A549 treated with AZD2906 at 1 μM for 4 hours (cell line): ENCODE data around the gene PROSER3. TPM values are rescaled to one million over a fixed set of nuclear protein-coding genes. Genes with fewer than 3 reads are reported as not detected.

Source experiments
- total RNA-seq: library from RNA; stranded (reverse); fragments of 200-300 nt; extraction: Qiagen RNA extraction; gene quantifications from 5 replicates; pipeline ENCODE4 v1.2.3, GENCODE V29; 2022

PROSER3 gene
- 21.4 to 27.1 TPM (median 26.4 TPM) in 5 replicates for total RNA-seq

DNA sequence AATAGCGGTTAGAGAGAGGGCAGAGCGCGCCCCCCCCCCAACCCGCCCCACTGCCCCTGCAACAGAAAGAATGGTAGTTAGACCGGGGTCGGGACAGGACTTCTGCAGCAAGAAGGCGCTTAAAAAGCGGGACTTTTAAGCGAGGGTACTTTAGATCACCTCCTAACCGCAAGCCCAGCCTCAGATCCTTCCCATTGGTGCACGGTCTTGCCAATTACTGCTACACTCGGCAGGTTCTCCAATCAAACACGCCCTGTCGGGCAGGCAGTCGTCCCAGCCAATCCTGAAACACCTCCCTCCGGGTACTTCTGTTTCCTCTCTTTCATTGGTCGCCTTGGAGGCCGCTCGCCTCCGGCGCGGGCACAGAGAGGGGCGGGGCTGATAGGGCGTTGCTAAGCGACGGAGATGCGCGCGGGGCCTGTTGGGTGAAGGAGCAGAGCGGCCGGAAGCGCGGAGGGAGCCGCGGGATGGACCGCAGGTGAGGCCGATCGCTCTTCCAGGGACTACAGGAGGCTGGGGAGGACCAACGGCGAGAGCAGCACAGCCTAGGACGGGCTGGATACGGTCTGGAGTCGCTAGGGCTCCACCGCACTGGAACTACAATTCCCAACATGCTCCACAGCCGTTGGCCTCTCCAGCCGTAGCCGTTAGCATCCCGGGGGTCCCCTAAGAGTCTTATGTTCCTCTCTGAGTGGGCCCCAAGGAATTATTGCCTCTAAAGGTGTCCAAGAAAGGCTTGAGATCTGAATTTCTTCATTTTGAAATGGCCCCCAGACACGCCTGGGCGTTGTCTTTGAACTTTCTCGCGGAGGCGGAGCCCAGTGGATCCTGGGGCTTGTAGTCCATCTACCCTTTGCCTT lies at the start of gene PROSER3:
Gene PROSER3, plus strand, starts transcription at position 428 of the 860 bp plus-strand sequence. Its CDS starts 40 bp downstream, at position 468.

DNA sequence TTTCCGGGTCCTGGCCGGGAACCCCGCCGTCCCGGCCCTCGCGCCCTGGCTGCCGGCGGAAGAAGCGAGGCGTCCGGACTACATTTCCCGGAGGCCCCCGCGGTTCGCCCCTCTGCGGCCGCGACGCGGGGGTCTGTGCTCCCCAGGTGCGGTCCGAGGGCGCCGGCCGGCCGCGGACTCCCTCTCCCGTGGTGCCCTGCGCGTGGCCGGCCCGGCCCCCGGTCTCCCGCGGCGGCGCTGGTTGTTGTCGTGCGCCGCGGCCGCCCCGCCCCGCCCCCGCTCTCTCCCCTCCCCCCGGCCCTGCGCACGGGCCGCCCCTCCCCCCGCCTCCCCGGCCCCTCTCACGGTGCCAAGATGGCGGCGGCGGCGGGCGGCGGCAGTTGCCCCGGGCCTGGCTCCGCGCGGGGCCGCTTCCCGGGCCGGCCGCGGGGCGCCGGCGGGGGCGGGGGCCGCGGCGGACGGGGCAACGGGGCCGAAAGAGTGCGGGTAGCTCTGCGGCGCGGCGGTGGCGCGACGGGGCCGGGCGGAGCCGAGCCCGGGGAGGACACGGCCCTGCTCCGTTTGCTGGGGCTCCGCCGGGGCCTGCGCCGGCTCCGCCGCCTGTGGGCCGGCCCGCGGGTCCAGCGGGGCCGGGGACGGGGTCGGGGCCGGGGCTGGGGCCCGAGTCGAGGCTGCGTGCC lies 40.2 kb upstream of the PROSER3 start, which contains the start of gene KMT2B:
Gene KMT2B, plus strand, starts transcription at position 339 of the 680 bp plus-strand sequence. Its CDS starts 16 bp downstream, at position 355.

DNA sequence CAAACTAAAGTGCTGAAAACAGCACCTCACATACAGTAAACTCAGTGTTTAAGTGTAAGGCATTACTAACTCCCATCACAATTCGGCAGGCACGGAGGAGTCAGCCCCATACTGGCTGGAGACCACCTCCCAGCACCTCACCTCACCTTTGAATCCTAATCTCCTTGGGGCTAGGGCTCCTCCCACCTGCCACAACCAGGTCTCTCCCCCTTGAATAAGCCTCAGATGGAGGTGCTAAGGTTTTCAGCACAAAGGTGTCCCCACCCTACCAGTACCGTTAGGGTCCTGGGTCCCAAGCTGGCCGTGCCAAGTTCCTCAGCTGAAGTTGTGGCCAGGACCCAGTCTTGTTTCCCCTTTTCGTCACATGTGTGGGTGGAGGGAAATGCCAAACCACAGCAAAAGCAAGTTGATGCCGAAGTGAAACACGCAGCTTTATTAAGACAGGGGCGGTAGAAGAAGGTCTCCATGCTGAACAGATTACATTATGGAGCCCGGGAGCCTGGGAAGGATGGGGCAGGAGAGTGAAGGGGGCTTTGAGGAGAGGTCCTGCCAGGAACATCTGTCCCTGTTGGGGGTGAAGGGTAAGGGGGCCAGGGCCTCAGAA lies 15.8 kb upstream of the PROSER3 start, which contains the start of gene IGFLR1:
Gene IGFLR1, minus strand, starts transcription at position 332 of the 604 bp plus-strand sequence. CDS start 1,272 bp downstream, outside the sequence.

DNA sequence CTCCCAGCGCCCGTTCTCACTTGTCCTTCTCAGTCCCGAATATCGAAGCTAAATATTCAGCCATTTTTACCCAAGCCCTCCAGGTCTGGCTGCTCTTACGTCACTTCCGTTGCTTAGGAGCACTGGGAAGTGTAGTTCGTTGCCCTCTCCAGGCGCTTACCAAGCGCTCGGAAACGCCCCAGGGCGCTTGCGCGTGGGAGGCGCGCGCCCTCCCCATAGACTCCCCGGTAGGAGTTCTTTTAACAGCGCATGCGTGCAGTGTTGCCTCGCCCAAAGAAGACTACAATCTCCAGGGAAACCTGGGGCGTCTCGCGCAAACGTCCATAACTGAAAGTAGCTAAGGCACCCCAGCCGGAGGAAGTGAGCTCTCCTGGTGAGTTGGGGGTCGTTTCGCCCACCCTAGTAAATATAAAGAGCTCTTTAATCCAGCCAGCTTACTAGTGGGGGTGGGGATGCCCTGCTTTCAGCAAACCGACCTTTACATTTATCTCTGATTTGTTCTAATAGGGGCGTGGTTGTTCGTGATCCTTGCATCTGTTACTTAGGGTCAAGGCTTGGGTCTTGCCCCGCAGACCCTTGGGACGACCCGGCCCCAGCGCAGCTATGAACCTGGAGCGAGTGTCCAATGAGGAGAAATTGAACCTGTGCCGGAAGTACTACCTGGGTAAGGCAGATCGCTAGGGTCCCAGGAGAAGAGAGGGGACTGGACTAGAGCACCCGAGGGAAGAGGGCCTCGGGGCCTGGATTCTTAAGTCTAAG lies 12.5 kb upstream of the PROSER3 start, which contains the start of the genes PSENEN and U2AF1L4:
Gene PSENEN, plus strand, starts transcription at position 324 of the 759 bp plus-strand sequence. Its CDS starts 280 bp downstream, at position 604.
Gene U2AF1L4, minus strand, starts transcription at position 91 of the 759 bp plus-strand sequence. Its CDS starts 27 bp downstream, at position 64.

DNA sequence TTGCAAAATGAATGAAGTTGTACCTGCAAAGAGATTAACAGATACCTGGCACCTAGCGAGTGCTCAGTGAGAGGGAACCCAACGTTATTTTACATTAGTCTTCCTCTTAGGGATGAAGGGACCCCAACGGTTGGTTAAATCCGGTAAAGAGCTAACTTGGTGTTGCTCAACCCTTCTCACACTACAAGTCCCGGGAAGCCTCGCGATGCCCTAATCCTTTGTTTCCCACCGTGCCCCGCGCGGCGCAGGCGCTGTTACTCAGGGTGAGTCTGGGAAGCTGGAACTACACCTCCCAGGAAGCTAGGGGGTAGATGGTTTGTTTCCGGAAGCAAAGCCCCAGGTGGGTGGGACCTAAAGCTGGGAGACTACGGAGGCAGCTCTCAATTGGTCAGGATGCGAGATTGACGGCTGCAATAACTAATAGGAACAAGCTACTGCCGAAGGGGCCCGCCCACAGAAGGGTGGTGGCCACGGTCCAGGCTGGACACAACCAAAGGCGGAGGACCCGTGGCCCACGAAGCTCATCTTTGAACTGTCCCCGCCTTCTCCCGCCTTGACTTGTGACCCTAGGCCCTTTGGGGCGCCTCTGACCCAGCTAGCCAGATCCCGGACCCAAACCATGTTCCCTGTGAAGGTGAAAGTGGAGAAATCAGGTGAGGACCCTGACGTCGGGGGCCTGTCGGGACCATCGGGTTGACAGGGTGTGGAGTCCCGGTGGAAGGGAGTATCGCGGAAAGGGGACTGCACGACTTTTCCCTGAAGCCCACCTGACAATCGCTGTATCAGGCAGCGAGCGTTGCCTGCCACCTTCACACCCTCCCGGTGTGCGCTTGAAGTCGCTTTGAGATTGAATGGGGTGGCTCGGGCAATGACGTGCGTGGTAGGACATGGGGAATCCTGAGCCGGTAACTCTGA lies 9.6 kb upstream of the PROSER3 start, which contains the start of gene LIN37:
Gene LIN37, plus strand, starts transcription at position 471 of the 915 bp plus-strand sequence. Its CDS starts 149 bp downstream, at position 620.

DNA sequence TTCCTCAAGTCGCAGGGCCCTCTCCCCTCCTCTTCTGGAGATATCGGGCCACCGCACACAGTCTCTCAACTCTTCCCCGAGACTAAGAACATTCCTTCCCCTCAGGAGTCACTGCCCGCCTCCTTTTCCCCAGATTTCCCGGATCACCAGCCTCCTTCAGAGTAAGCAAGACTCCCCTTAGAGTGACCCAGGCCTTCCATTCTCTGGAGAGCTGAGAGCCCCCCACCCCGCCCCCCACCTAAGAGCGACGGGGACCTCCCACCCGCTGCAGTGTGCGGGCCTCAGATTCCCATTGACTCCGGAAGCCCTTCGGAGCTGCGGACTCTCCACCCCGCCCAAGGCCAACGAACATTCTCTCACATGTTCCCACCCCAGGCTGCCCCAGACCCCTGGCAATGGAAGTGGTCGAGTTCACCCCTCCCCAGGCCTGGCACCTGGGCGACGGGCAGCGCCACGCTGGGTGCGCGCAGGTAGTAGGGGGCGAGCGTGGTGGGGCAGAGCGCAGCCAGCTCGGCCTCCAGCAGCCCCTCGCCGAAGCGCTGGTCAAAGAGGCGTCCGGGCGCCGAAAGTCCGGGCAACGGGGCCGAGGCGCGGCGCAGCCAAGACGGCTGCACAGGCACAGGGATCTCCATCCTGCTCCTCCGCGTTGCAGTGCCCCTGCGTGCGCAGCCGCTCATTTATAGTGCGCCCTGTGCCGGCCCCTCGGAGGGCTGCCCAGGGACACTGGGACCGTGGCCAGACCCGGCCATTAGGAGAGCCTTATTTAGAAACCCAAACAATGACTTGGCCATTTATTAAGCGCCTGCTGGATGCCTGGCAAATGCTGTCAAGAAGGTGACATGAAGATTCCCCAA lies 1.4 kb upstream of the PROSER3 start, which contains the start of gene HSPB6:
Gene HSPB6, minus strand, starts transcription at position 653 of the 854 bp plus-strand sequence. Its CDS starts 21 bp downstream, at position 632.

DNA sequence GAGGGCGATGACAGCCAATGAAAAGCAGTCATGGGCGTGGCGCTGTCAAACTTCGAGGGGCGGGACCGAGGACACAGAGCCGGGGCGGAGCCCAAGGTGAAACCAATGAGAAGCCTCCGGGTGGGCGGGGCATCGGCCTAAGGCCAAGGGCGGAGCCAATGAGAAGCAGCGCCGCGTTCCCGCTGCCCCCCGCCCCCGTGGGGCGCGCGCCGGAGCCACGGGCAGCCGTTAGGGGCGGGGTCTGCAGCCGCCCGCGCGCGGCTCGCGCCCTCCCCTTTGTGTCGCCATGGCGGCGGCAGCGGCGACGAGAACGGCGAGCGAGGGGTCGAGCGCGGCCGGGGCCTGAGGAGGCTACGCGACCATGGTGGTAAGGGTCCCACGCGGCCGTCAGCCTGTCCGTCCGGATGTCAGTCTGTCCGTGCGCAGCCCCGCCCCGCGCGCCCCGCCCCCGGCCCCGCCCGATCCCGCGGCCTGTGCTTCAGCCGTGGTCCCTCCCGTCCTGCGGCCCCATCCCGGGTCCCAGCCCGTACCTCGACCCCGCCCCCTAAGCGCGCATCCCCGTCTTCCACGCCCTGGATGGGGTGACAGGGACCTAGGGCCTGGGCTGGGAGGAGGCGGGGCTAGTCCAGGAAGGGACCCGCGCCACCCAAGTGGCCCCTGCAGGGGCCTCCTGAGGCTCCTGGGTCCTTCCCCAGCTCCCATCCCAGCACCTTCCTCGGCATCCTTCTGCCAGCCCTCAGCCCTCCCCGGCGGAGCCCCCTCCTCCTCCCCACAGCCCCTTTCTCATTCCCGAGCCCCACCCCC lies 17.5 kb downstream of the PROSER3 start, which contains the start of gene ARHGAP33:
Gene ARHGAP33, plus strand, starts transcription at position 267 of the 804 bp plus-strand sequence. Its CDS starts 95 bp downstream, at position 362.

DNA sequence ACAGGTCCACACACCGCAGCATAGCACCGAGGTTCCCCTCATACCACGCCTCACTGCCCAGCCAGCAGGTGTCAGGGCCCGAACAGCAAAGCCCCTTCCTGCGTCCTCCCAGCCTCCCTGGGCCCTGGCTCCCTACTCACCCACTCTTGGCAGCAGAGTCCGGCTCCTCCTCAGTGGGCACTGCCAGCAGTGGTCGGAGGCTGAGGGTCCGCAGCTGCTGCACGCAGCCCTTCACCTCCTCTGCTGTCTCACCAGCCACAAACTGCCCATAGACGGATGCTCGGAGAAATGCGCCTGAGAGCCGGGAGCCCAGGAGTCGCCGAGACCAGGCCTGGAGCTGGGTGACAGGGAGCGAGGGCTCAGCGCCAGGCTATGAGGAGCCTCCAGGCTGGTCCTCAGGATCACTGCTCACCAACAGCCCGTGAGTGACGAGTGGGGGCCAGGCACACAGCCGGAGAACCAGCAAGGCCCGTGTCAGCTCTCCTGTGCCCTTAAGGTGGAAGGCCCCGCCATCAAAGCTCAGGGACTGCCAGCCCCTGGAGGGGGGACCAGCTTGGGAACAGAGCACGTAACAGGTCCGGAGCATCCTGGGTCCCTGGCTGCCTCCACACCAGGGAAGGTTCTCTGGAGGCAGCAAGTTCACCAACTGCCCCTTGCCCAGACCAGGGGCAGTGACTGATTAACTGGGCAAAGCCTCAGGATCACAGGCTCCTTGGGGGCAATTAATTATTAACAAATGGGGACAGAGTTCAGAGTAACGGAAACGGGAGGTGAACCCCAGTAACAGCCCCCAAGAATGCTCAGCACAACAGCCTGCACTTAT lies 54.5 kb downstream of the PROSER3 start, which contains the start of gene PRODH2:
Gene PRODH2, minus strand, starts transcription at position 626 of the 823 bp plus-strand sequence. Its CDS starts 40 bp downstream, at position 586.

Other genes starting within 250 kb of the PROSER3 start
- gene DMKN, start 244.5 kb upstream of the PROSER3 start, total RNA-seq: 34.4 to 41.4 TPM (median 35.8 TPM) in 5 replicates
- 3.5 to 4.0 TPM (median 3.9 TPM) in 5 replicates for gene SBSN, start 229.9 kb upstream of the PROSER3 start, total RNA-seq
- 0.08 to 0.14 TPM (median 0.10 TPM) in 5 replicates for gene GAPDHS, start 224.7 kb upstream of the PROSER3 start, total RNA-seq
- 346 to 443 TPM (median 420 TPM) in 5 replicates for gene TMEM147, start 212.6 kb upstream of the PROSER3 start, total RNA-seq
- 0.06 to 0.14 TPM (median 0.13 TPM) in 4 of 5 replicates, not detected in the other for gene ATP4A, start 194.5 kb upstream of the PROSER3 start, total RNA-seq
- not detected in 5 replicates for gene PMIS2, start 172.0 kb upstream of the PROSER3 start, total RNA-seq
- gene HAUS5, start 145.4 kb upstream of the PROSER3 start, total RNA-seq: 11.1 to 17.3 TPM (median 14.6 TPM) in 5 replicates
- 150 to 223 TPM (median 210 TPM) in 5 replicates for gene RBM42, start 129.1 kb upstream of the PROSER3 start, total RNA-seq
- 1.7 to 3.4 TPM (median 2.7 TPM) in 5 replicates for gene ETV2, start 116.4 kb upstream of the PROSER3 start, total RNA-seq
- 1,342 to 1,451 TPM (median 1,370 TPM) in 5 replicates for gene COX6B1, start 109.9 kb upstream of the PROSER3 start, total RNA-seq
- 0.55 to 1.1 TPM (median 1.1 TPM) in 5 replicates for gene UPK1A, start 91.7 kb upstream of the PROSER3 start, total RNA-seq
- 0.05 TPM in 1 of 5 replicates, not detected in the others for gene ZBTB32, start 53.6 kb upstream of the PROSER3 start, total RNA-seq
- gene KMT2B, start 40.2 kb upstream of the PROSER3 start, total RNA-seq: 49.7 to 60.0 TPM (median 57.9 TPM) in 5 replicates
- gene IGFLR1, start 15.7 kb upstream of the PROSER3 start, total RNA-seq: 10.9 to 12.5 TPM (median 11.8 TPM) in 5 replicates
- gene U2AF1L4, start 12.8 kb upstream of the PROSER3 start, total RNA-seq: 22.6 to 29.2 TPM (median 25.6 TPM) in 5 replicates
- 266 to 332 TPM (median 283 TPM) in 5 replicates for gene PSENEN, start 12.5 kb upstream of the PROSER3 start, total RNA-seq
- gene LIN37, start 9.6 kb upstream of the PROSER3 start, total RNA-seq: 23.0 to 28.0 TPM (median 24.5 TPM) in 5 replicates
- 0.08 to 0.34 TPM (median 0.24 TPM) in 5 replicates for gene HSPB6, start 1.1 kb upstream of the PROSER3 start, total RNA-seq
- 5.4 to 7.6 TPM (median 5.9 TPM) in 5 replicates for gene ARHGAP33, start 17.4 kb downstream of the PROSER3 start, total RNA-seq
- 0.14 to 0.56 TPM (median 0.23 TPM) in 5 replicates for gene PRODH2, start 54.7 kb downstream of the PROSER3 start, total RNA-seq
- gene NPHS1, start 94.3 kb downstream of the PROSER3 start, total RNA-seq: 0.34 to 0.71 TPM (median 0.49 TPM) in 5 replicates
- 0.39 to 0.59 TPM (median 0.44 TPM) in 5 replicates for gene KIRREL2, start 98.7 kb downstream of the PROSER3 start, total RNA-seq
- 70.1 to 97.9 TPM (median 93.9 TPM) in 5 replicates for gene APLP1, start 110.4 kb downstream of the PROSER3 start, total RNA-seq
- gene NFKBID, start 142.4 kb downstream of the PROSER3 start, total RNA-seq: 4.9 to 7.5 TPM (median 5.7 TPM) in 5 replicates
- gene HCST, start 144.4 kb downstream of the PROSER3 start, total RNA-seq: 0.29 to 0.75 TPM (median 0.53 TPM) in 4 of 5 replicates, not detected in the other
- gene TYROBP, start 150.1 kb downstream of the PROSER3 start, total RNA-seq: not detected in 5 replicates
- 20.1 to 27.8 TPM (median 23.2 TPM) in 5 replicates for gene LRFN3, start 178.2 kb downstream of the PROSER3 start, total RNA-seq
- gene SDHAF1, start 237.0 kb downstream of the PROSER3 start, total RNA-seq: 32.3 to 50.8 TPM (median 46.9 TPM) in 5 replicates